Activated naive CD8-positive, alpha-beta T cell treated with anti-CD3 and anti-CD28 coated beads, Interleukin-2, amount 50 U/mL, for 16 hours (primary cell): ENCODE measurements around the gene LAMA3.

Experiments used
- DNase-seq: peaks from one replicate; pipeline ENCODE4 v3.0.0-alpha.2; 2020; ENCODE audit warnings: low read depth, low spot score

LAMA3 gene

DNA sequence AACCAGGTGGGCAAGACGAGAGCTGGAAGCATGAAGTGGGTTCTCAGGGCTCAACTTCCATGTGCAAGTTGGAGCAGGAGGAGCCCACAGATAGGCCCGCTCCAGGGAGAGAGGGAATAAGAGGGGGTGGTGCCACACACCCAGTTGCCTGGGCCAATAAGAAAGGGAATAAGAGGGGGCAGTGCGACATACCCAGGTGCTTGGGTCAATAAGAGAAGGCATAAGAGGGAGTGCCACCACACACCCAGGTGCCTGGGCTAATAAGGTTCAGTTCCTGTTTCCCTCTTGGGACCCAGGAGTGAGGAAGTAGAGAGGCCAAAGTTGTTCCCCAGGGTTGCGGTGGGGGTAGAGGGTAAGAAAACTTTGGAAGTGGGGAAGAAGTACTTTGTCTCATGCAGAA, 127.5 kb downstream of the LAMA3 start:
- DNase-seq: no peak

DNA sequence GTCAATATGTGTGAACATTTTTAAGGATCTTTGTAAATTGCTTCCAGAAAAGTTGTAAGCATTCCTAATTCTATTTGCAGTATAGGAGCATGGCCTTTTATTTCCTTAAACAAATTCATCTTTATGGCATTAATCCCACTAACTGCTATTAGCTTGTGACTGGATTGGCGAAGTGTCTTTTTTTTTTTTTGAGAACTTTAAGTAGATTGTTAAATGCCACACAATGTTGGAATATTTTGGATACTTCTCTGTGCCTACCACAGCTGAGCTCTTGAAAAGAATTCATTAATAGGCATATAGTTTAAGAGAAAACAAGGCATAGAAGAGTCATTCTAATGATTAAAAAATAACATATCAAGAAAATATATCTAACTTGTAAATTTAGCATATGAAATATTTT, 129.7 kb downstream of the LAMA3 start:
- no peak for DNase-seq

DNA sequence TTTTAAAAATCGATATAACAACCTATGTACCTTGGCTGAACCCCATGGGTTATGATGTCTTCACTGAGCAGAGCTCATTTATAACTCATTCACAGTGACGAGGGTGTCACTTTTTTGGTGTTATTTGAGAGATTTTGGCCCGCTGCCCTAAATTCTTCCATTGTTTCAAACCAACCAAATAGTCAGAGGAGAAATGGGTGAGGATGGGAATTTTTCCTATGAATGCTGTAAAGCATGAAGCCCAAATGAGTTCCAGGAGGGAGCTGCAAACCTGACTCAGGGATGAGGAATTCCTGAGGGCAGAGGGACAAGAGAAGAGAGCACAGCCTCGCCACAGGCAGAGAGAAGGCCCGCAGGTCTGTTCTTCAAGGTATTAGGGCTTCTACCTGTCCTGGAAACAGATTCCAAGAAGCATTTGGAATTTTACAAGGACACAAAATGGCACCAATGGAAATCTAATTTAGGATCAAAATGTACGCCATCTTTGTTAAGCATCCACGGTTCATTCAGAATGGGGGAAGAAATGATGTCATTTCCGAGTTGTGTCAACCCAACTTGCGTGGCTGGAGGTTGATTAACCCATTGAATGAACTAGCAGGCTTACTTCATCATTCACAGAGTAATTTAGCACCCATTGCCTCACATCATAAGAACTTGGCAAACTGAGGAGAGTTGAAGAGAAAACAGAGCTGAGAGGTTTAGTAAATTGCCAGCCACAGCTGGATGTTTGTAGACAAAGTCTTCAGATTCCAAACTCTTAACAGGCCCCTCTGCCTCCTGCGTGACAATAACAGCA, 133.5 kb downstream of the LAMA3 start:
- DNase-seq: no peak

- no peak for DNase-seq
Measured at GRCh38 chr18:23824240-23824639, 135.0 kb downstream of the LAMA3 start.

DNA sequence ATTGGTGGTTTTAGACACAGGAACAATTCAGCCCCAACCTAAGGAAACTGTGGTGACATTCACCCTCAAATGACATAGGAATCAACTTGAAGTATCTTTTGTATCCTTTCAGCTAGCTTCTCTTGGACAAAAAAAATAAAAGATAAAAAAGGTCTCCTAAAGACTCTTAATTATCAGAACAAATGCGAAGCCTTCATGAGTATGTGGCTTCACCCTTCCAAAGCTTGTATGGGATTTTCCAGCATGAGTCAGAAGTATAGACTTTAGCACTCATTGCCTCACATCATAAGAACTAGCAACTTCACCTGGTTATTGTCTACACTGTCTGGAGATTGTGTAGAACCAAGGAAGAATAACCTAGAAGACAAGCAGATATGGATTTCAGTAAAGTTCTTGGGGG, 135.4 kb downstream of the LAMA3 start:
- DNase-seq: no peak

- no peak for DNase-seq
Measured at GRCh38 chr18:23825496-23825895, 136.2 kb downstream of the LAMA3 start.

DNA sequence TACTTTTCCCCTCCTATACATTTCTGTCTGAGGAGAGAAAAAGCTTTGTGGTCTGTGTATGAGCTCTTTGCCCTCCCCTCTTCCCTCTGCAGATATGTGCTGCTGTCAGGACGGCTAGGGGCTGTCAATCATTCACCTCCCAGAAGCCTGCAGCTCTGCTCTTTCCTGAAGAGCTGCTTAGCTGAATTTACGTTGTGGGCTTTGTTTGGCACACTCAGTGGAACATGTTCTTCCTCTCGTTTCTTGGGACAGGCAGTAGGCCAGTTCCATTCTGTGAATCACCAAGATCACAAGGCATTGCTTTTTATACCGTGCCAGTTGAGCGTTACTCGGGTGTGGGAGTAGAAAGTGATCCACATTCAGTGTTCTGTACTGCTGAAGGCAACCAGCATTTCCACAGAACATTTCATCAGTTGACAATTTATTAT, 136.7 kb downstream of the LAMA3 start:
- no peak for DNase-seq

GRCh38 chr18:23826850-23827620, 137.8 kb downstream of the LAMA3 start:
- DNase-seq: no peak

GRCh38 chr18:23827681-23828080, 138.4 kb downstream of the LAMA3 start:
- no peak for DNase-seq

DNA sequence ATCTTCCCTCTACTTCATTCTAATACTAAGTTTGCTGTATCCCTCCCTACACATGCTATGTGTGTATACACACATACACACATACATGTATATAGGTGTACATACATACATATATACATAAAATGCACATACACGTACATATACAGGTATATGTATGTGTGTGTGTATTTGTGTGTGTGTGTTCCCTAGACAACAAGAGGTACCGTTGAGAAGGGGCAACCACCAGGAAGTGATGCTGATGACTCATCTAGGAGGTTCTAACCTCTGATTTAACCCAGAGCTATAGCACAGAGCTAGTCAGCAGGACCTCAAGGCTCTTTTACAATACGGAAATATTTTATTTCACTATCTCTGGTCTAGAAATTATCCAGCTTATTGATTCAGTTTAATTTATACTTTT, 139.2 kb downstream of the LAMA3 start:
- DNase-seq: no peak

DNA sequence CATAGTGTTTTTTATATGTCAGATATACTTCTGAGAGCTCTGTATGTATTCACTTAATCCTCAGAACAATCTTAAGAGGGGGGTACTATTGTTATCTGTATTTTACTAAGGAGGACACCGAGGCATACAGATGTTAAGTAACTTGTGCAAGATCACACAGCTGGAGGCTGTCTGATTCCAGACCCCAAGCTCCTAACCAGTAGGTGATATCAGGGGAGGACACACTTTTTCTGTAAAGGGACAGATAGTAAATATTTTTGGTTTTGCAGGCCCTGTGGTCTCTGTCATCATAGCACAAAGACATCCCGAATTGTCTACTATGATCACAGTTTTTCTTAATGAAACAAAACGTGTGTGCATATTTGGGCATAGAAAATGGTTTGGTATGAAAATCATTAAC, 143.7 kb downstream of the LAMA3 start:
- no peak for DNase-seq

DNA sequence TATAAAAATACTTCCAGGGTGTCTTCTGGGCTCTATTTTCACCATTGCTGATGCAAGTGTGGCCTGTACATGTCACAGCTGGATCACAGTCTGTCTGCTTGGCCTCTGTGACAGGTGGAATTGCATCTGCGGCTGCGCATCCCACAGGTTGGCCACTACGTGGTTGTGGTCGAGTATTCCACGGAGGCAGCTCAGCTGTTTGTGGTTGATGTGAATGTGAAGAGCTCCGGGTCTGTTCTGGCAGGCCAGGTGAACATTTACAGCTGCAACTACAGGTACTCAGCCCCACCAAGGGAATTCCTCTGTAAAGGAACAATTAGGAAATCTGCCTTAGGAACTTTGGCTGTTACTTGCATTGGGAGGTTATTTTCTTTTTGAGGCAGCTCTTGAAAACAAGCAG, 144.5 kb downstream of the LAMA3 start:
- DNase-seq: no peak

DNA sequence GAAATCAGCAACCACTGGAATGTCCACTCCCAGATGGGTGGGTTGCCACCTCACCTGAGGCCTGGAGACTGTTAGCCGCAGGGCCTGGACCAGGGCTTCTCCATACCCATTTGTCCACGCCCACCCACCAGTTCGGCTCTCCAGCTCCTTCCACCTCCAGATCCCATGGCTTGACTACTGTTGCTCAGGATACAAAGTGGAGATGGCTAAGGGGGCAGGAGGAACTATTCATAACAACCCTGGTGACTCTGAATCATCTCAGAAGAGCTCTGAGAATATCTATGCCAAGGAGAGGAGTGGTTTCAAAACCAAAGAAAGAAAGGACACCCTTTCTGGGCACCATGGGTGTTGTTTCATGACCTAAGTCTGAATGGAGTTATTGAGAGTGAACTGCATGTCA, 145.8 kb downstream of the LAMA3 start:
- no peak for DNase-seq

DNA sequence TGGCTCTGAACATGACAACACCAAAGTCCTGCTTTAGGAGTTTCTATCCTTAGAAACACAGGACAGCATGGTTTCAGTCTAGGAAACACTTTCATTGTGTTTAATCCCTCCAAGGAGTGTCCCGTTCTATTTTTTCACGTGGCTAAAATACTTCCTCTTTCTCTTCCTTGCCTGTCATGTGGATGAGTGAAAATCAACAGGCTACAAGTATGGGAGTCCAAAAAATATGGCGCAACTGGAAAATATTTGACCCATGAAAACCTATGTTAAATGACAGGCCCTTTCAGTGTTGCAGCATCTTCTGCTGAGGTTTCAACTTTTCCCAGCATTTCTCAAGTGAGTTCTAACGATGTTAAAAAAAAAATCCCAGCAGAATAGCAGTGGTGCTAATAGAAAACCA, 146.3 kb downstream of the LAMA3 start:
- DNase-seq: no peak

GRCh38 chr18:23837591-23837990, 148.3 kb downstream of the LAMA3 start:
- no peak for DNase-seq

GRCh38 chr18:23838233-23838632, 149.0 kb downstream of the LAMA3 start:
- no peak for DNase-seq

- no peak for DNase-seq
Measured at GRCh38 chr18:23838801-23839366, 149.6 kb downstream of the LAMA3 start.

DNA sequence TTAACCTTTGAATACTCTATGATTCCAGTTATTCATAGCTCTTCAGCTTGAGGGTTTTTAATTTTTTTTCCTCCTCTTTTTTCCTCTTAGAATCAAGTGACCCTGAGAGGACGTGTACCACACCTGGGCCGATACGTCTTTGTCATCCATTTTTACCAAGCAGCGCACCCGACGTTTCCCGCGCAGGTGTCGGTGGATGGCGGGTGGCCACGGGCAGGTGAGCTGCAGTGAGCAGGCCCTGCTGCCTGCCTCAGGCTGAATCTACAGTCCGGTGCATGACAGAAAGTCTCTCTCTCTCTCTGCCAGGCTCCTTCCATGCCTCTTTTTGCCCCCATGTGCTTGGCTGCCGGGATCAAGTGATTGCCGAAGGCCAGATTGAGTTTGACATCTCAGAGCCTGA, 153.1 kb downstream of the LAMA3 start:
- DNase-seq: no peak

DNA sequence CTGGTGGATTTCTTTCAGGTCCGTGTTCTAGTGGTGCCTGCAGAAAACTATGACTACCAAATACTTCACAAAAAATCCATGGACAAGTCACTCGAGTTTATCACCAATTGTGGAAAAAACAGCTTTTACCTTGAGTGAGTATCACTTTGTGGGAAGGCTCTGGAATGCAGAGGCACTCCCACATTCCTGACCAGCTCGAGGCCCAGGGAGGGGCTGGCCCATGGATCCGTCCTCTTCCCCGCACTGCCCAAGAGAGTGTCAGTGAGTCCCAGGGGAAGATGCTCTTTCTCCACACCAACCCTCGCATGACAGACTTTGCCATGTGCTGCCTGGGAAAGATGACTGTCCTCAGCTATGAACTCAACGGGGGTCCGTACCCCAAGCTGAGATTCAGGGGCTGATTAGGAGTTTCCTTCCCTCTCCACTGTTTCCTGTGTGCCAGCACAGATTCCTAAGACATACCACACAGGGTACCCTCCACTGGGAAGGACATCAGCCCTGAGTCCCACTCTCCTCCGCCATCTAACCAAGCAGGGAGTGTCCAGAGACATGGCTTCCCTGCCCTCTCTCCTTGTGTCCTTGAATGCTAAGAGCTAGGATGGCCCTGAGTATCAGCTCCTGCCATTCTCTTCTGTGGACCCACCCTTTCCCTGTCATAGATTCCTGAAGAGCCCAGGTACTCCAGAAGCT, 155.9 kb downstream of the LAMA3 start:
- DNase-seq: no peak

DNA sequence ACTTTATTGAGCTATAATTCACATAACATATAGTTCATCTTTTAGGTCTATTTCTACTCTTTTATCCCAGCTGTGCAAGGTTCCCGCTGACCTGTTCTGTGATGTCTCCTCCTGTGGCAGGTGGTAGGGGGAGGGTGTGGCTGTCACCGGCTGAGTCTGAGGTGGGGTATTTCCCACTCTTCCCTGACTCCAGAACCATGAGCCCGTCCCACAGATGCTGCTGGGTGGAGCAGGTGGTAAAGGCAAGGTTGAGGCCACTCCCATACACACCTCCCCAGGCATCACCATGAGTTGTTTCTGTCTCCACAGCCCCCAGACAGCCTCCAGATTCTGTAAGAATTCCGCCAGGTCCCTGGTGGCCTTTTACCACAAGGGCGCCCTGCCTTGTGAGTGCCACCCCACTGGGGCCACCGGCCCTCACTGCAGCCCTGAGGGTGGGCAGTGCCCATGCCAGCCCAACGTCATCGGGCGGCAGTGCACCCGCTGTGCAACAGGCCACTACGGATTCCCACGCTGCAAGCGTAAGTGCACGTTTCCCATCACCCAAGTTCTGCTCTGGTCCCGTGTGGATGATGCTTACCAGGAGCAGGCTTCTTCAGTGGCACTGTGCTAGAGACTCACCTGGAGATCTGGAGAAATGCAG, 156.9 kb downstream of the LAMA3 start:
- DNase-seq: no peak

DNA sequence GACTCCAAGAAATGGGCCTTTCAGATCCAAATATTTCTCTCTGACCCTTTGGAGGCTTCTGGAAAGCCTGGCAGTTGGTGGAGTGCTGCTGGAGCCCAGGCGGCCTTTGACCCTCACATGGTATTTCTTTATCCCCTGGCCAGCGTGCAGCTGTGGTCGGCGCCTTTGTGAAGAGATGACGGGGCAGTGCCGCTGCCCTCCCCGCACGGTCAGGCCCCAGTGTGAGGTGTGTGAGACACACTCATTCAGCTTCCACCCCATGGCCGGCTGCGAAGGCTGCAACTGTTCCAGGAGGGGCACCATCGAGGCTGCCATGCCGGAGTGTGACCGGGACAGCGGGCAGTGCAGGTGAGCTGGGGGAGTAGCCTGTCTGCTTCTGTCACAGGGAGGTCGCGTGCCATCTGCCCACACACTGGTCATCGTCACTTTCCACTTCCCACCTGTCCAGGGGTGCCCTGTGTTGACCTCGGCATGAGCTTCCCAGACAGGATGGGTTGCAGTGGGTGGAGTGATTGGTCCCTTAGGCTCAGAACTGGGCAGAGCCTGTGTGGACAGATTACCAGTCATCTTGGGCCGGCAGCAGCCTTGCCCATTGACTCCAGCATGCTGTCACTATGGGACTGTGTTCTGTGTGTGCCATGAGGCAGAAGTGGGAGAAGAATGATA, 158.2 kb downstream of the LAMA3 start:
- no peak for DNase-seq
